GM18873 (cell line): ENCODE measurements around the gene NECAP2.
"Not testable (repeated sequence)": the region's sequence is repeated elsewhere in the genome, so short reads cannot be mapped to it uniquely, and the experiment has no call there.

Experiments used
- ATAC-seq: cut with Tn5 transposase; IDR thresholded peaks from one replicate; pipeline ENCODE4 v1.9.1; 2021; ENCODE audit warnings: mild to moderate bottlenecking, moderate library complexity, moderate number of reproducible peaks; ENCODE audit not compliant: unreplicated experiment, low FRiP score

Gene NECAP2

DNA sequence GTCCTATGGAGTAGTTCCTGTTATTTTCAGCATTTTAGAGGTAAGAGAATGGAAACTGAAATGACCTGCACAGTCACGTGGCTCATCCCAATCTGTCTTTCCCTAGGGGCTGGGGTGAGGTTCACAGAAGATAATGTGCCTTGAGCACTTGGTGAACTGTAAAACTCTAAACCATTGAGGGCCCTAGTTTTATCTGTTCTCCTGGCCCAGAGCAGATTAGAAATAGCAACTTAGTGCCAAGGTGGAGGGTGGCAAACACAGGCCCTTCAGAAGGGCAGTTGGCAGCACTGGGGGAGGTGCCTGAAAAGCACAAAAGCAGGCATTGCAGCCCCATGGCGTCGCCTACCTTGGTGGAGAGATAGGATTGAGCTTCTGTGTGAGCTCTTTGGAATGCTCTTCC, 14.4 kb downstream of the NECAP2 start:
- ATAC-seq = not testable (repeated sequence)

GRCh38 chr1:16456151-16456550, 15.6 kb downstream of the NECAP2 start:
- not testable (repeated sequence) for ATAC-seq

DNA sequence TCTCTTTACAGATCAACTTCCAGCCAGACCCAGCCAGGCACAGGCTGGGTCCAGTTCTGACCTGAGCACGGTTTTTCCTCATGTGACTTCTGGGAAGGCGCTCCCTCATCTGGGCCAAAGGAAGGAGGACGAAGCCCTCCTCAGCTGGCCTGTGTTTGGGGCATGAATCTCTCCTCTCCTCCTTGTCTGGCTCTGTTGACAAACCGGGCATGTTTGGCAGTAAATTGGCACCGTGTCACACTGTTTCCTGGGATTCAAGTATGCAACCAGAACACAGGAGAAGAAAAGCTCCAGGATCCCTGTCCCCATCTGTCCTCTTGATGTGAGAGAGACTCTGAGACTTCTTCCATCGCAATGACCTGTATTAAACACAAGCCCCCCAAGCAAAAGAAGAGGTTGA, 18.3 kb downstream of the NECAP2 start:
- no peak for ATAC-seq

- no peak for ATAC-seq
These were observed 18.9 kb downstream of the NECAP2 start for GRCh38 chr1:16459352-16459925.

GRCh38 chr1:16461681-16462080, 21.2 kb downstream of the NECAP2 start:
- ATAC-seq = no peak

DNA sequence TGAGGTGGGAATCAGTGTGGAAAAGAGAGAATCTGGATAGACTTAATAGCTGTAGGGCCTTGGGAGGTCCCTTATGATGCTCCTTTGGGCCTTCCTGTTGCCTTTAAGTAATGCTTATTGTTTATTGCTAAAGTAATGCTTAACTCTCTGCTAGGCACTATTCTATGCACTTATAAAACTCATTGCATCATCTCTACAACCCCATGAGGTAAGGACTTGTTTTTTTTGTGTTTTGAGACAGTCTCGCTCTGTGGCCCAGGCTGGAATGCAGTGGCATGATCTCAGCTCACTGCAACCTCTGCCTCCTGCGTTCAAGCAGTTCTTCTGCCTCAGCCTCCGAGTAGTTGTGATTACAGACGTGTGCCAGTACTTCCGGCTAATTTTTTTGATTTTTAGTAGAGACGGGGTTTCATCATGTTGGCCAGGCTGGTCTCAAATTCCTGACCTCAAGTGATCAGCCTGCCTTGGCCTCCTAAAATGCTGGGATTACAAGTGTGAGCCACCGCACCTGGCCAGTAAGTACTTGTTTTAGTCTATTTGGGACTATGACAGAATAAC, 22.3 kb downstream of the NECAP2 start:
- ATAC-seq = no peak

DNA sequence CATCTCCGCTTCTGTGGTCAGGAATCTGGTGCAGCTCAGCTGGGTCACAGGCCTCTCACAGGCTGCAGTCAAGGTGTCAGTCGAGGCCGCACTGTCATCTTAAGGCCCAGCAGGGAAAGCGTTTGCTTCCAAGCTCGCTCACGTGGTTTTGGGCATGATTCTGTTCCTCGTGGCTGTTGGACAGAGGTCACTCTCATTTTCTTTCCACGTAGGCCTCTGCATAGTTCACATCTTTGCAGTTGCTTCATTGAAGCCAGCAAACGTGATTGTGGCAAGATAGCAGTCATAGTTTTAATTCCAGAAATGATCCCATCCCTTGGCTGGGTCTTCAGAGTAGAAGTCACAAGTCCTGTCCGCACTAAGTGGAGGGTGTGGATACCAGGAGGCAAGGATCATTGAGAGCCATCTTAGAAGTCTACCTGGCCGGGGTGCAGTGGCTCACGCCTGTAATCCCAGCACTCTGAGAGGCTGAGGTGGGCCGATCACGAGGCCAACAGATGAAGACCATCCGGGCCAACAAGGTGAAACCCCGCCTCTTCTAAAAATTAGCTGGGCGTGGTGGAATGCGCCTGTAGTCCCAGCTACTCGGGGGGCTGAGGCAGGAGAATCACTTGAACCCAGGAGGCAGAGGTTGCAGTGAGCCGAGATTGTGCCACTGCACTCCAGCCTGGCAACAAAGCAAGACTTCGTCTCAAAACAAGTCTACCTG, 24.5 kb downstream of the NECAP2 start:
- no peak for ATAC-seq

GRCh38 chr1:16468558-16468957, 28.0 kb downstream of the NECAP2 start:
- ATAC-seq = no peak

DNA sequence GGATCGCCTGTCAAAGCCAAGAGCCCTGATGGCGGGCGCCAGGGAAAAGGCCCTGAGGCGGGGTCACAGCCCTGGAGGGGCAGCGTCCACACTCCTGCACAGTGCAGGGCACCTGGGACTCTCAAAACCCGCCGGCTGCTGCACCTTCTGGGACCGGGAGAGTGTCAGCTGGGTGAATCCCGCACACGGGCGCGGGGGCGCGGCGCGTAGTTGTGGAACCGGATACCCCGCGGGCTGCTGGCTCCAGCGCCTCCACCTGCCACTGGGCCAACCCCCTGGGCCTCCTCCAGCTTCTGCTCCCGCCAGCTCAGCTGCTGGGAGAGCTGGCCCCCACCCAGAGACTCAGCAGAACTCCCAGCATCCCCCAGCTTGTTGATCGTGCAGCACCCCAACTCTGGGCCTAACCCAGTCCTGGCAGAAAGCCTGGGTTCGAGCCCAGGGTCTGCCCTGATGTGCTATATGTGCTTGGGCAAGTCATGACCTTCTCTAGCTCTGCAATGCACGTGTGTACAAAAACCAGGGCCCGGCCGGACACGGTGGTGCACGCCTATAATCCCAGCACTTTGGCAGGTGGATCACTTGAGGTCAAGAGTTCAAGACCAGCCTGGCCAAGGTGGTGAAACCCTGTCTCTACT, 33.8 kb downstream of the NECAP2 start:
- ATAC-seq = no peak

DNA sequence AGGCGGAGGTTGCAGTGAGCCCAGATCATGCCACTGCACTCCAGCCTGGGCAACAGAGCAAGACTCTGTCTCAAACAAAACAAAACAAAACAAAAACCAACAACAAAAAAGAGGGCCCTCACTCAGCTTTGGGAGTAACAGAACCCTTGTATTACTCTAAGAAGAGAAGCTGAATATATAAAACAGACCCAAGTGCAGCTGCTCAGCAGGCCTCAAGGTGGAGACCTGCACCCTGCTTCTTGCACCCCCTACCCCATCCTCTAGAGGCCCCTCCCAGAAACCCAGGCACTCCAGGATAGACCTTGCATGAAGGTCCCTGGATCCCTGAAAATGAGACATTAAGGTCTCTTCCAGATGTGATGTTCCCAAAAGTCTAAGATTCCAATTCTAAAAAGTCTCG, 34.4 kb downstream of the NECAP2 start:
- not testable (repeated sequence) for ATAC-seq

- not testable (repeated sequence) for ATAC-seq
These were observed 35.5 kb downstream of the NECAP2 start for GRCh38 chr1:16475771-16476770.

GRCh38 chr1:16478091-16478490, 37.6 kb downstream of the NECAP2 start:
- no peak for ATAC-seq

GRCh38 chr1:16483146-16483545, 42.6 kb downstream of the NECAP2 start:
- ATAC-seq = not testable (repeated sequence)

DNA sequence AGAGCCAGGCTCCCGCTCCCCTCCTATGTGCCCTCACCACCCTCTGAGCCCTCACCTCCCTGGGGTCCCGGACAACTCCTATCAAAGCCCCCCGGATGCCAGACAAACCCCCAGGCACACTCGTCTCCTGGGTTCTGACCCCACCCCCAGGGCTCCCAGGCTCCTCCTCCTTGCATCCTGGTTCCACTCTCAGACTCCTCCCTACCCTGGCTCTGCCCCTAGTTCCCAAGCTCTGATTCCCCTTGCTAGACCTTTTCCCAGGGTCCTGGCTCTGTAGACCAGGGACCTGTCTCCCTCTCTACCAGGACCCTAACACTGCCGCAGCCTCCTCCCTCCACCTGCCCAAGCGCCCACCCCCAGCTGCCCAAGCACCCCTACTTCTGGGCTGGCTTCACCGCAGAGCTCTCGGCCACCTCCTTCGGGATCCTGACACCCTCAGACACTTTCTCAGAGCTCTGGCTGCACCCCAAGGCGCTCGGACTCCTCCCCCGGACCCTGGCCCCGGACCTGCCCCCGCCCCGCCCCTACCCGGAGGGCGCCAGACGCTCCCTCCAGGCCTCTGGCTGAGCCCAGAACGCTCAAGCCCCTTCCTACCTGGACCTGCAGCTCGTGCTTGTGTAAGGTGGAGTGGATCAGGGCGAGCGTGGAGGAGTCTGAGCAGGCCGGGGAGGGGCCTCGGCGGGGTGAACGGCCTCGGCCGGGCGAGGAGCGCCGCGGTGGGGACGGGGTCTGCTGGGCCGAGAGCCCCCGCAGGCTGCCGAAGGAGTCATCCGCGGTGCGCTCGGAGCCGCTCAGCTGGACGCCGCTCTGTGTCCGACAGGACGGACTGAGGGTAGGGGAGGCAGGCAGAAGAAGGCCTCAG, 43.3 kb downstream of the NECAP2 start:
- ATAC-seq = not testable (repeated sequence)

DNA sequence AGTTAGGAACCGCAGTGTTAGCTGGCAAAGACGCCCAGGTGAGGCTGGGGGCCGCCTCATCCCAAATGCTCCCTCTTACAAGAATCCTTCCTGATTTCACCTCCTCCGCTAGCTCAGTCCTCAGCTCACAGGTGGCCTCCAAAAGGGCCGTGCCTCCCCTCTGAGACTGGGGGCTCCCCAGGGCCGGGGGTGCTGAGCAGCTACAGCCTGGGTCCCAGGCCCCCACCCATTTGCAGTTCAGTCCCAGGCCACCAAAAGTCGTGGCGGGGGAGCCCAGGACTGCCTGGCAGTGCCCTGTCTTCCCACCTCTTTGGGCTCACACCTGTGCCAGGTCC, 43.9 kb downstream of the NECAP2 start:
- ATAC-seq = no peak

DNA sequence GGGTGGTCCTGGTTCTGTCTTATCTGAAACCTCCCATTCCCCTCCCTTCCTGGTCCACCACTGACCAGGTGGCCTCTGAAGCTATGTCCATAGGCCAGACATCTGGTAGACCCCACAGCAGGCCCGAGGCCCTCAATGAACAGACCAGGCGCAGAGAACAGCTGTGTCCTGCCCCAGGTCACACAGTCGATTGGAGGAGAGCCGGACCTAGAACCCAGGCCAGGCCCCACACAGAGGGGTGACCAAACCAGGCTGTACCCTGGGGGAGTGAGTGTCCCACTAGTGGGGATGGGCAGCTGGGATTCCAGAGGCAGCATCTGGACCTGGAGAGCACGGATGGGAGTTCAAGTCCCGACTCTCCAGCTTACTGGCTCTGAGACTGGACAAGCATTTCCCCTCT, 44.4 kb downstream of the NECAP2 start:
- ATAC-seq = no peak

DNA sequence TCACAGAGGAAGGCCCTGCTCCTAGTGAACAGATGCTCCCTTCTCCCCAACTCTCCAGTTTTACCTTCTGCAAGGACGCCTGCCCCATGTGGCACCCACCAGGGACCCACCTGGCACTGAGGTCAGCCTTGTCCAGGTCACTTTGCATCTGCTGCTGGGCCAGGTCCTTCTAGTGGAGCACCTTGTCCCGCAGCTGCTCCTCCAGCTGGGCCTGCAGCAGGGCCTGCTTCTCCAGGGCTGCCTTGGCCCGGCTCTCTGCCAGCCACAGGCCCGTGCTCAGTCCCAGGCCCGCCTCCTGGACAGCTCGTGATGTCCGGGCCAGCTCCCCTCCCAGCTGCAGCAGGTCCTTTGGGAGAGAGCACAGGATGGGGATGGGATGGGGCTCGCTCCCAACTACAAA, 45.8 kb downstream of the NECAP2 start:
- ATAC-seq = not testable (repeated sequence)

DNA sequence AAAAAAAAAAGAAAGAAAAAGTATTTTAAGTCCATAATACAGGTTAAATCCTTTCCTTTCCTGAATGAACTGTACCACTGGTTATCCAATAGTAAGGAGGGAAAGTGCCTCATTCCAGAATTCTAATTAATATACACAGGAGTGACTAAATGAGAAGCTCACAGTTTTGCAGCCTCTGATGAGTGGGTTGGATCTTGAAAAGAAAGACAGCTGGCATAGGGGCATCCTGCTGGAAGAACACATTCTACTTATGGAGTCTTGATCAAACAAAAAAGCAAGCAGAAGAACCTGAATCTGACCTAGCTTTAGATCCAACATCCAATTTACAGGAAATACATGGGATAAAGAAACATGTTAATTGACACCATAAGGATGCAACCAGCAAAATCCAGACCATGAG, 46.5 kb downstream of the NECAP2 start:
- not testable (repeated sequence) for ATAC-seq

GRCh38 chr1:16489195-16489880, 48.8 kb downstream of the NECAP2 start:
- not testable (repeated sequence) for ATAC-seq
